Measurements from ENCODE around the gene PIEZO1. TPM values are rescaled to one million over a fixed set of nuclear protein-coding genes. Genes with fewer than 3 reads are reported as not detected.

Gene PIEZO1
- total RNA-seq, 1 donor, result 197 TPM

DNA sequence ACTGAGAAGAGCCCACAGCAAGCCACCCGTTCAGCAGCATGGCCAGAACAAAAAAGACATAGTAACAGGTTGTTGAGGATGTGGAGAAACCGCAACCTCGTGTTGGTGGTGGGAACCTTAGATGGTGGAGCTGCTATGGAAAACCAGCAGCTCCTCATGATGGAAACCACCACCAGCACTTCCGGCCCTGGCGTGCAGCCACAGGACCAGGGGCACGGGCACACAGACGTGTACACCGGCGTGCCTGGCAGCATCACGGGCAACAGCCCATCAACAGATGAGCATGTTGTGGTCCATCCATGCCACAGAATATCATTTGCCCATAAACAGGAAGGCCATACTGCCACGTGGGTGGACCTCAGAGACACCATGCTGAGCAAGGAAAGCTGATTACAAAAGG is 66.8 kb downstream of the PIEZO1 start:
- no peak overlapping the region for H3K4me3 ChIP-seq (ENCODE audit: low read depth, low read length)
- TF ChIP-seq, protein P1, sequence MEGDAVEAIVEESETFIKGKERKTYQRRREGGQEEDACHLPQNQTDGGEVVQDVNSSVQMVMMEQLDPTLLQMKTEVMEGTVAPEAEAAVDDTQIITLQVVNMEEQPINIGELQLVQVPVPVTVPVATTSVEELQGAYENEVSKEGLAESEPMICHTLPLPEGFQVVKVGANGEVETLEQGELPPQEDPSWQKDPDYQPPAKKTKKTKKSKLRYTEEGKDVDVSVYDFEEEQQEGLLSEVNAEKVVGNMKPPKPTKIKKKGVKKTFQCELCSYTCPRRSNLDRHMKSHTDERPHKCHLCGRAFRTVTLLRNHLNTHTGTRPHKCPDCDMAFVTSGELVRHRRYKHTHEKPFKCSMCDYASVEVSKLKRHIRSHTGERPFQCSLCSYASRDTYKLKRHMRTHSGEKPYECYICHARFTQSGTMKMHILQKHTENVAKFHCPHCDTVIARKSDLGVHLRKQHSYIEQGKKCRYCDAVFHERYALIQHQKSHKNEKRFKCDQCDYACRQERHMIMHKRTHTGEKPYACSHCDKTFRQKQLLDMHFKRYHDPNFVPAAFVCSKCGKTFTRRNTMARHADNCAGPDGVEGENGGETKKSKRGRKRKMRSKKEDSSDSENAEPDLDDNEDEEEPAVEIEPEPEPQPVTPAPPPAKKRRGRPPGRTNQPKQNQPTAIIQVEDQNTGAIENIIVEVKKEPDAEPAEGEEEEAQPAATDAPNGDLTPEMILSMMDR (IDR thresholded peaks at IDR 0.05; ENCODE audit: insufficient read depth, low read depth, low read length), result no peak
- DNase-seq (ENCODE audit: low read depth), result no peak

GRCh38 chr16:88716601-88717001 is 68.4 kb downstream of the PIEZO1 start:
- DNase-seq (ENCODE audit: low read depth), result no peak
- no peak overlapping the region for H3K4me3 ChIP-seq (ENCODE audit: low read depth, low read length)
- TF ChIP-seq, protein P1 (IDR thresholded peaks at IDR 0.05; ENCODE audit: insufficient read depth, low read depth, low read length), result no peak

- DNase-seq (ENCODE audit: low read depth), result no peak
- no peak overlapping the region for H3K4me3 ChIP-seq (ENCODE audit: low read depth, low read length)
- TF ChIP-seq, protein P1 (IDR thresholded peaks at IDR 0.05; ENCODE audit: insufficient read depth, low read depth, low read length), result no peak
These were observed 68.8 kb downstream of the PIEZO1 start for GRCh38 chr16:88716201-88716600.

- no peak for DNase-seq (ENCODE audit: low read depth)
- TF ChIP-seq, protein P1 (IDR thresholded peaks at IDR 0.05; ENCODE audit: insufficient read depth, low read depth, low read length), result no peak
These were observed 69.5 kb downstream of the PIEZO1 start for GRCh38 chr16:88715312-88716190.

DNA sequence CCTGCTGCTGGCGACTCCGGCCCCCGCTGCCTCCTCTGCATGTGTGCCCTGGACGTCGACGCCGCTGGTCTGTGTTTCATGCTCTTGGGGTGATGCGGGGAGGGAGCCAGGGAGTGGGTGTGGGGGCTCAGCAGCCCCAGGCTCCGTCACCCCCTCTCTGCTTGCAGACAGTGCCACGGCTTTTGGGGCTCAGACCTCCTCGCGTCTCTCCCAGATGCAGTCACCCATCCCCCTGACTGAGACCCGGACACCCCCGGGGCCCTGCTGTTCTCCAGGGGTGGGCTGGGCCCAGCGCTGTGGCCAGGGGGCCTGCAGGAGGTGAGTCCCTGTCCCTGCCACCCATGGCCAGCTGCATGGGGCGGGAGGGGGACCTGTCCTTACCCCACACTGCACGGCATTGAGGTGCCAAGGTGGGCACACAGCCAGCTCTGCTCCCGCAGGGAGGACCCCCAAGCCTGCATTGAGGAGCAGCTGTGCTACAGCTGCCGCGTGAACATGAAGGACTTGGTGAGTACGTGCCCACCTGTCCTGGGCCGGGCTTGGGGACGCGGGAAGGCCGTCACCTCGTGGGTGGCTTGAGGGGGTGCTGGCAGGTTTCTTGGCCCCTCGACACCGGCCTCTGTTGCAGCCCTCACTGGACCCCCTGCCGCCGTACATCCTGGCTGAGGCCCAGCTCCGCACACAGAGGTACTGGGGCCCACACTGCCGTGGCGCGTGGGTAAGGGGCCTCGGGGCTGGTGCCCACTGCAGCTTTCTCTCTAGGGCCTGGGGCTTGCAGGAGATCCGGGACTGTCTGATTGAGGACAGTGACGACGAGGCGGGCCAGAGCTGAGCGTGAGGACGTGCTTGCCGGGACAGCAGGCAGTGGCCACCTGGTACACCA is 70.4 kb downstream of the PIEZO1 start:
- TF ChIP-seq, protein P1 (IDR thresholded peaks at IDR 0.05; ENCODE audit: insufficient read depth, low read depth, low read length), result no peak
- DNase-seq (ENCODE audit: low read depth), result no peak
- H3K4me3 ChIP-seq (ENCODE audit: low read depth, low read length), result no peak overlapping the region

More at GRCh38 chr16:88715312-88716190, 69.5 kb downstream of the PIEZO1 start:
- no peak overlapping the region for H3K4me3 ChIP-seq (ENCODE audit: low read depth, low read length)

GRCh38 chr16:88713568-88714419 is 71.2 kb downstream of the PIEZO1 start:
- H3K4me3 ChIP-seq (ENCODE audit: low read depth, low read length), result no peak overlapping the region
- DNase-seq (ENCODE audit: low read depth), result no peak
- TF ChIP-seq, protein P1 (IDR thresholded peaks at IDR 0.05; ENCODE audit: insufficient read depth, low read depth, low read length), result no peak

All from fibroblast of villous mesenchyme (primary cell).